ENCODE data around the gene STK39. TPM values are rescaled to one million over a fixed set of nuclear protein-coding genes. Genes with fewer than 3 reads are reported as not detected.

STK39 gene
- total RNA-seq, 6 experiments from 2014 or later = 0.29 to 1.2 (median 0.60) TPM

- intact Hi-C loops (cut with DNase I) = loop anchor here in 1 of 2 donors (10.0 kb wide), 1 partner anchor 197 kb away; no protein-coding TSS in a partner anchor
- no peak for ATAC-seq
These were observed 109.8 kb downstream of the STK39 start for GRCh38 chr2:168137510-168138180.

GRCh38 chr2:168136392-168136977 is 110.9 kb downstream of the STK39 start:
- Histone ChIP-seq H3K27me3 (no peaks in the 10 kb centered on the region), H3K4me3 (no peak overlapping the region), H3K9me3 (no peaks in the 10 kb centered on the region), H3K4me1 (no peaks in the 10 kb centered on the region), H3K27ac (no peak overlapping the region), H3K36me3 (no peaks in the 10 kb centered on the region)
- ATAC-seq (peak; percentile 51 to 71 (median 61)), DNase-seq (no peak)
- intact Hi-C loops (cut with DNase I) = loop anchor here in 1 of 2 donors (10.0 kb wide), 1 partner anchor 198 kb away; no protein-coding TSS in a partner anchor
- WGBS (ENCODE audit: insufficient coverage, low coverage, low lambda C conversion rate, missing lambda C conversion rate) = 10% methylated on average over 2 of the region's 2 CpGs
- TF ChIP-seq, protein P1, sequence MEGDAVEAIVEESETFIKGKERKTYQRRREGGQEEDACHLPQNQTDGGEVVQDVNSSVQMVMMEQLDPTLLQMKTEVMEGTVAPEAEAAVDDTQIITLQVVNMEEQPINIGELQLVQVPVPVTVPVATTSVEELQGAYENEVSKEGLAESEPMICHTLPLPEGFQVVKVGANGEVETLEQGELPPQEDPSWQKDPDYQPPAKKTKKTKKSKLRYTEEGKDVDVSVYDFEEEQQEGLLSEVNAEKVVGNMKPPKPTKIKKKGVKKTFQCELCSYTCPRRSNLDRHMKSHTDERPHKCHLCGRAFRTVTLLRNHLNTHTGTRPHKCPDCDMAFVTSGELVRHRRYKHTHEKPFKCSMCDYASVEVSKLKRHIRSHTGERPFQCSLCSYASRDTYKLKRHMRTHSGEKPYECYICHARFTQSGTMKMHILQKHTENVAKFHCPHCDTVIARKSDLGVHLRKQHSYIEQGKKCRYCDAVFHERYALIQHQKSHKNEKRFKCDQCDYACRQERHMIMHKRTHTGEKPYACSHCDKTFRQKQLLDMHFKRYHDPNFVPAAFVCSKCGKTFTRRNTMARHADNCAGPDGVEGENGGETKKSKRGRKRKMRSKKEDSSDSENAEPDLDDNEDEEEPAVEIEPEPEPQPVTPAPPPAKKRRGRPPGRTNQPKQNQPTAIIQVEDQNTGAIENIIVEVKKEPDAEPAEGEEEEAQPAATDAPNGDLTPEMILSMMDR (IDR thresholded peaks at IDR 0.05) = peak; percentile 45 to 67 (median 52)
- TF ChIP-seq POLR2A (IDR thresholded peaks at IDR 0.05) = no peak

More at GRCh38 chr2:168137510-168138180, 109.8 kb downstream of the STK39 start:
- DNase-seq = no peak
- Histone ChIP-seq H3K27ac (no peak overlapping the region), H3K9me3 (no peaks in the 10 kb centered on the region), H3K4me1 (no peaks in the 10 kb centered on the region), H3K27me3 (no peaks in the 10 kb centered on the region), H3K4me3 (no peak overlapping the region), H3K36me3 (no peaks in the 10 kb centered on the region)
- WGBS (ENCODE audit: insufficient coverage, low coverage, low lambda C conversion rate, missing lambda C conversion rate) = 59% methylated on average over 3 of the region's 3 CpGs
- no peak for TF ChIP-seq POLR2A (IDR thresholded peaks at IDR 0.05)
- TF ChIP-seq, protein P1 (IDR thresholded peaks at IDR 0.05) = no peak

GRCh38 chr2:168135630-168136029 is 111.8 kb downstream of the STK39 start:
- intact Hi-C loops (cut with DNase I) = loop anchor here in 1 of 2 donors (10.0 kb wide), 1 partner anchor 199 kb away; no protein-coding TSS in a partner anchor
- Histone ChIP-seq H3K4me3 (no peak overlapping the region), H3K36me3 (no peaks in the 10 kb centered on the region), H3K27ac (no peak overlapping the region), H3K27me3 (no peaks in the 10 kb centered on the region), H3K4me1 (no peaks in the 10 kb centered on the region), H3K9me3 (no peaks in the 10 kb centered on the region)
- TF ChIP-seq, protein P1 (IDR thresholded peaks at IDR 0.05) = no peak
- no peak for TF ChIP-seq POLR2A (IDR thresholded peaks at IDR 0.05)
- WGBS (ENCODE audit: insufficient coverage, low coverage, low lambda C conversion rate, missing lambda C conversion rate) = 81% methylated on average over 4 of the region's 4 CpGs
- no peak for ATAC-seq
- DNase-seq = no peak

DNA sequence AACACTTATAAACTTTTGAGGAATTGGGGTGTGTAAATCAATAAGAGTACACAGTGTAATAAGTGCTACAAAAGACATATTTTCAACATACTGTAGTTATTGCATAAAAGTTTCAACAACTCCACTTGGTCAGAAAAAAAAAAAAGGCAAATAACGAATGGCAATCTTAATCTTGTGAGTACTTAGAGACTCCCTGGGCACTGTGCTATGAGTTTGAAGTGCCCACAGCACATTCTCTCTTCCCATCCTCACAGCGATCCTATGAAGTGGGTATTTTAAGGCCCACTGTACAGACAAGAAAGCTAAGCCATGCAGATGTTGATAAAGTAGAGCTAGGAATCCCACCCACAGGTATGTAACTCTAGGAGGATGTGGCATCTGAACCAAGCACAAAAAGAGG is 112.3 kb downstream of the STK39 start:
- no peaks in the 10 kb centered on the region for H3K4me1 ChIP-seq
- ATAC-seq (no peak), DNase-seq (no peak)
- no peaks in the 10 kb centered on the region for H3K27me3 ChIP-seq
- no peaks in the 10 kb centered on the region for H3K36me3 ChIP-seq
- H3K4me3 ChIP-seq = no peak overlapping the region
- WGBS (ENCODE audit: insufficient coverage, low coverage, low lambda C conversion rate, missing lambda C conversion rate) = 70% methylated on average over 2 of the region's 2 CpGs
- H3K27ac ChIP-seq = no peak overlapping the region
- intact Hi-C loops (cut with DNase I) = loop anchor here in 1 of 2 donors (10.0 kb wide), 1 partner anchor 200 kb away; no protein-coding TSS in a partner anchor
- TF ChIP-seq POLR2A (IDR thresholded peaks at IDR 0.05) = no peak
- TF ChIP-seq, protein P1 (IDR thresholded peaks at IDR 0.05) = no peak
- H3K9me3 ChIP-seq = no peaks in the 10 kb centered on the region

Measured in right lobe of liver (tissue), 6 donors.